ENCODE results near the gene COL5A3. TPM values are rescaled to one million over a fixed set of nuclear protein-coding genes. Genes with fewer than 3 reads are reported as not detected.

Gene COL5A3
- total and polyA plus RNA-seq, 2 experiments from 2014 or later: 1.0 to 1.2 TPM

DNA sequence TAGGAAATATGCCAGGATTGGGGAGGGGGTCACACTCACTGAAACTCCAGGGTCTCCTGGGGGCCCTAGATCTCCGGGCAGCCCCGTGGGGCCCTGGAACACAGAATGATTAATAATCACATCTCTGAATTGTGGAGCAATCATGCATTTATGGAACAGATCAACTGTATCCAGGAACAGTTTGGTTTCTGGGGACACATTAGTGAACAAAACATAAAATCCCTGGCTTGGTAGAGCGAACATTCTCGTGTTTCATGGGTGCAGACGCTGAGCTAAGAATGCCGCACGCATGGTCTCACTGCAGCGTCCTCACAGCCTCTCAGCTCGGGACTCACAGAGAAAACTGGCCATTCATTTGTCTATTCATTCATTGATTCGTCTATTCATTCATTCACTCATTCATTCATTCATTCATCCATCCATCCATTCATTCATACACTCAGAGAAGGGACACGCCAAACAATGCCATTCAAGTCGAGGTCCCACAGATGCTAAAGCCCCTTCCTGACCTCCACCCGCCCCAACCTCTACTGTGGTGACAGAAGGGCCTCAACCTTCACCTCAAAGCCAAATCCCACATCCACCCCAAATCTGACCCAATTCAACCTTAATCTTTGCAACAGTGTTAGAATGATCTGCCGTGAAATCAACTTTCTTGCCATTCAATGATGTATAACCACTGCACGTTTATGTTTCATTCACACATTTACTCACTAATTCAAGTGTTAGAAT, 39.0 kb downstream of the COL5A3 start:
- Mint-ChIP-seq H3K36me3 (ENCODE audit: low read depth) (no peaks in the 10 kb centered on the region; the same call in 2 of the 3 replicates), H3K4me1 (peaks cover 8% of the 10 kb centered on the region)
- no peak for DNase-seq (ENCODE audit: low spot score)

More for the DNA sequence above, 39.0 kb downstream of the COL5A3 start:
- Histone ChIP-seq H3K79me2 (replicated peaks; ENCODE audit: insufficient read depth) (no peaks in the 10 kb centered on the region), H3K4me3 (no peak overlapping the region), H3F3A (replicated peaks; ENCODE audit: low read depth) (no peaks in the 10 kb centered on the region), H3K36me3 (ENCODE audit: insufficient read depth) (no peaks in the 10 kb centered on the region), H4K20me1 (replicated peaks; ENCODE audit: insufficient read depth) (no peaks in the 10 kb centered on the region), H3K4me2 (no peak overlapping the region), H3K4me1 (ENCODE audit: insufficient read depth) (peaks cover 10% of the 10 kb centered on the region; the same call in 1 of the 2 replicates), H3K27ac (ENCODE audit: low read depth) (no peak overlapping the region), H2AFZ (no peak overlapping the region), H3K9me2 (ENCODE audit: insufficient read depth) (no peaks in the 10 kb centered on the region), H3K27me3 (ENCODE audit: insufficient read depth) (peaks cover 6% of the 10 kb centered on the region; the same call in 1 of the 2 replicates)
- ATAC-seq: no peak
- Mint-ChIP-seq H3K27me3 (ENCODE audit: insufficient read depth, low read depth, poor library complexity) (peaks cover 9% of the 10 kb centered on the region), H3K27ac (no peak overlapping the region), H3K9me3 (no peaks in the 10 kb centered on the region; the same call in 1 of the 3 replicates), H3K4me3 (no peak overlapping the region)
- TF ChIP-seq POLR2AphosphoS5 (IDR thresholded peaks at IDR 0.05; ENCODE audit: low read depth) (no peak), JUNB (IDR thresholded peaks at IDR 0.05; ENCODE audit: unreplicated experiment) (no peak), EZH2 (IDR thresholded peaks at IDR 0.05; ENCODE audit: low read depth, unreplicated experiment) (no peak), NANOG (IDR thresholded peaks at IDR 0.05; ENCODE audit: borderline replicate concordance) (no peak), CREB1 (CRISPR knock-in tag; IDR thresholded peaks at IDR 0.05; ENCODE audit: low read depth) (no peak), EZH2phosphoT487 (IDR thresholded peaks at IDR 0.05; ENCODE audit: unreplicated experiment) (no peak)
- TF ChIP-seq, protein P1, sequence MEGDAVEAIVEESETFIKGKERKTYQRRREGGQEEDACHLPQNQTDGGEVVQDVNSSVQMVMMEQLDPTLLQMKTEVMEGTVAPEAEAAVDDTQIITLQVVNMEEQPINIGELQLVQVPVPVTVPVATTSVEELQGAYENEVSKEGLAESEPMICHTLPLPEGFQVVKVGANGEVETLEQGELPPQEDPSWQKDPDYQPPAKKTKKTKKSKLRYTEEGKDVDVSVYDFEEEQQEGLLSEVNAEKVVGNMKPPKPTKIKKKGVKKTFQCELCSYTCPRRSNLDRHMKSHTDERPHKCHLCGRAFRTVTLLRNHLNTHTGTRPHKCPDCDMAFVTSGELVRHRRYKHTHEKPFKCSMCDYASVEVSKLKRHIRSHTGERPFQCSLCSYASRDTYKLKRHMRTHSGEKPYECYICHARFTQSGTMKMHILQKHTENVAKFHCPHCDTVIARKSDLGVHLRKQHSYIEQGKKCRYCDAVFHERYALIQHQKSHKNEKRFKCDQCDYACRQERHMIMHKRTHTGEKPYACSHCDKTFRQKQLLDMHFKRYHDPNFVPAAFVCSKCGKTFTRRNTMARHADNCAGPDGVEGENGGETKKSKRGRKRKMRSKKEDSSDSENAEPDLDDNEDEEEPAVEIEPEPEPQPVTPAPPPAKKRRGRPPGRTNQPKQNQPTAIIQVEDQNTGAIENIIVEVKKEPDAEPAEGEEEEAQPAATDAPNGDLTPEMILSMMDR (conservative IDR thresholded peaks at IDR 0.05; ENCODE audit: low read depth in 2 of 2): no peak
- TF ChIP-seq, protein P2, sequence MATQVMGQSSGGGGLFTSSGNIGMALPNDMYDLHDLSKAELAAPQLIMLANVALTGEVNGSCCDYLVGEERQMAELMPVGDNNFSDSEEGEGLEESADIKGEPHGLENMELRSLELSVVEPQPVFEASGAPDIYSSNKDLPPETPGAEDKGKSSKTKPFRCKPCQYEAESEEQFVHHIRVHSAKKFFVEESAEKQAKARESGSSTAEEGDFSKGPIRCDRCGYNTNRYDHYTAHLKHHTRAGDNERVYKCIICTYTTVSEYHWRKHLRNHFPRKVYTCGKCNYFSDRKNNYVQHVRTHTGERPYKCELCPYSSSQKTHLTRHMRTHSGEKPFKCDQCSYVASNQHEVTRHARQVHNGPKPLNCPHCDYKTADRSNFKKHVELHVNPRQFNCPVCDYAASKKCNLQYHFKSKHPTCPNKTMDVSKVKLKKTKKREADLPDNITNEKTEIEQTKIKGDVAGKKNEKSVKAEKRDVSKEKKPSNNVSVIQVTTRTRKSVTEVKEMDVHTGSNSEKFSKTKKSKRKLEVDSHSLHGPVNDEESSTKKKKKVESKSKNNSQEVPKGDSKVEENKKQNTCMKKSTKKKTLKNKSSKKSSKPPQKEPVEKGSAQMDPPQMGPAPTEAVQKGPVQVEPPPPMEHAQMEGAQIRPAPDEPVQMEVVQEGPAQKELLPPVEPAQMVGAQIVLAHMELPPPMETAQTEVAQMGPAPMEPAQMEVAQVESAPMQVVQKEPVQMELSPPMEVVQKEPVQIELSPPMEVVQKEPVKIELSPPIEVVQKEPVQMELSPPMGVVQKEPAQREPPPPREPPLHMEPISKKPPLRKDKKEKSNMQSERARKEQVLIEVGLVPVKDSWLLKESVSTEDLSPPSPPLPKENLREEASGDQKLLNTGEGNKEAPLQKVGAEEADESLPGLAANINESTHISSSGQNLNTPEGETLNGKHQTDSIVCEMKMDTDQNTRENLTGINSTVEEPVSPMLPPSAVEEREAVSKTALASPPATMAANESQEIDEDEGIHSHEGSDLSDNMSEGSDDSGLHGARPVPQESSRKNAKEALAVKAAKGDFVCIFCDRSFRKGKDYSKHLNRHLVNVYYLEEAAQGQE (IDR thresholded peaks at IDR 0.05; ENCODE audit: unreplicated experiment): no peak
- TF ChIP-seq, protein P3, sequence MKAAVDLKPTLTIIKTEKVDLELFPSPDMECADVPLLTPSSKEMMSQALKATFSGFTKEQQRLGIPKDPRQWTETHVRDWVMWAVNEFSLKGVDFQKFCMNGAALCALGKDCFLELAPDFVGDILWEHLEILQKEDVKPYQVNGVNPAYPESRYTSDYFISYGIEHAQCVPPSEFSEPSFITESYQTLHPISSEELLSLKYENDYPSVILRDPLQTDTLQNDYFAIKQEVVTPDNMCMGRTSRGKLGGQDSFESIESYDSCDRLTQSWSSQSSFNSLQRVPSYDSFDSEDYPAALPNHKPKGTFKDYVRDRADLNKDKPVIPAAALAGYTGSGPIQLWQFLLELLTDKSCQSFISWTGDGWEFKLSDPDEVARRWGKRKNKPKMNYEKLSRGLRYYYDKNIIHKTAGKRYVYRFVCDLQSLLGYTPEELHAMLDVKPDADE (IDR thresholded peaks at IDR 0.05): no peak
- TF ChIP-seq, protein P4, sequence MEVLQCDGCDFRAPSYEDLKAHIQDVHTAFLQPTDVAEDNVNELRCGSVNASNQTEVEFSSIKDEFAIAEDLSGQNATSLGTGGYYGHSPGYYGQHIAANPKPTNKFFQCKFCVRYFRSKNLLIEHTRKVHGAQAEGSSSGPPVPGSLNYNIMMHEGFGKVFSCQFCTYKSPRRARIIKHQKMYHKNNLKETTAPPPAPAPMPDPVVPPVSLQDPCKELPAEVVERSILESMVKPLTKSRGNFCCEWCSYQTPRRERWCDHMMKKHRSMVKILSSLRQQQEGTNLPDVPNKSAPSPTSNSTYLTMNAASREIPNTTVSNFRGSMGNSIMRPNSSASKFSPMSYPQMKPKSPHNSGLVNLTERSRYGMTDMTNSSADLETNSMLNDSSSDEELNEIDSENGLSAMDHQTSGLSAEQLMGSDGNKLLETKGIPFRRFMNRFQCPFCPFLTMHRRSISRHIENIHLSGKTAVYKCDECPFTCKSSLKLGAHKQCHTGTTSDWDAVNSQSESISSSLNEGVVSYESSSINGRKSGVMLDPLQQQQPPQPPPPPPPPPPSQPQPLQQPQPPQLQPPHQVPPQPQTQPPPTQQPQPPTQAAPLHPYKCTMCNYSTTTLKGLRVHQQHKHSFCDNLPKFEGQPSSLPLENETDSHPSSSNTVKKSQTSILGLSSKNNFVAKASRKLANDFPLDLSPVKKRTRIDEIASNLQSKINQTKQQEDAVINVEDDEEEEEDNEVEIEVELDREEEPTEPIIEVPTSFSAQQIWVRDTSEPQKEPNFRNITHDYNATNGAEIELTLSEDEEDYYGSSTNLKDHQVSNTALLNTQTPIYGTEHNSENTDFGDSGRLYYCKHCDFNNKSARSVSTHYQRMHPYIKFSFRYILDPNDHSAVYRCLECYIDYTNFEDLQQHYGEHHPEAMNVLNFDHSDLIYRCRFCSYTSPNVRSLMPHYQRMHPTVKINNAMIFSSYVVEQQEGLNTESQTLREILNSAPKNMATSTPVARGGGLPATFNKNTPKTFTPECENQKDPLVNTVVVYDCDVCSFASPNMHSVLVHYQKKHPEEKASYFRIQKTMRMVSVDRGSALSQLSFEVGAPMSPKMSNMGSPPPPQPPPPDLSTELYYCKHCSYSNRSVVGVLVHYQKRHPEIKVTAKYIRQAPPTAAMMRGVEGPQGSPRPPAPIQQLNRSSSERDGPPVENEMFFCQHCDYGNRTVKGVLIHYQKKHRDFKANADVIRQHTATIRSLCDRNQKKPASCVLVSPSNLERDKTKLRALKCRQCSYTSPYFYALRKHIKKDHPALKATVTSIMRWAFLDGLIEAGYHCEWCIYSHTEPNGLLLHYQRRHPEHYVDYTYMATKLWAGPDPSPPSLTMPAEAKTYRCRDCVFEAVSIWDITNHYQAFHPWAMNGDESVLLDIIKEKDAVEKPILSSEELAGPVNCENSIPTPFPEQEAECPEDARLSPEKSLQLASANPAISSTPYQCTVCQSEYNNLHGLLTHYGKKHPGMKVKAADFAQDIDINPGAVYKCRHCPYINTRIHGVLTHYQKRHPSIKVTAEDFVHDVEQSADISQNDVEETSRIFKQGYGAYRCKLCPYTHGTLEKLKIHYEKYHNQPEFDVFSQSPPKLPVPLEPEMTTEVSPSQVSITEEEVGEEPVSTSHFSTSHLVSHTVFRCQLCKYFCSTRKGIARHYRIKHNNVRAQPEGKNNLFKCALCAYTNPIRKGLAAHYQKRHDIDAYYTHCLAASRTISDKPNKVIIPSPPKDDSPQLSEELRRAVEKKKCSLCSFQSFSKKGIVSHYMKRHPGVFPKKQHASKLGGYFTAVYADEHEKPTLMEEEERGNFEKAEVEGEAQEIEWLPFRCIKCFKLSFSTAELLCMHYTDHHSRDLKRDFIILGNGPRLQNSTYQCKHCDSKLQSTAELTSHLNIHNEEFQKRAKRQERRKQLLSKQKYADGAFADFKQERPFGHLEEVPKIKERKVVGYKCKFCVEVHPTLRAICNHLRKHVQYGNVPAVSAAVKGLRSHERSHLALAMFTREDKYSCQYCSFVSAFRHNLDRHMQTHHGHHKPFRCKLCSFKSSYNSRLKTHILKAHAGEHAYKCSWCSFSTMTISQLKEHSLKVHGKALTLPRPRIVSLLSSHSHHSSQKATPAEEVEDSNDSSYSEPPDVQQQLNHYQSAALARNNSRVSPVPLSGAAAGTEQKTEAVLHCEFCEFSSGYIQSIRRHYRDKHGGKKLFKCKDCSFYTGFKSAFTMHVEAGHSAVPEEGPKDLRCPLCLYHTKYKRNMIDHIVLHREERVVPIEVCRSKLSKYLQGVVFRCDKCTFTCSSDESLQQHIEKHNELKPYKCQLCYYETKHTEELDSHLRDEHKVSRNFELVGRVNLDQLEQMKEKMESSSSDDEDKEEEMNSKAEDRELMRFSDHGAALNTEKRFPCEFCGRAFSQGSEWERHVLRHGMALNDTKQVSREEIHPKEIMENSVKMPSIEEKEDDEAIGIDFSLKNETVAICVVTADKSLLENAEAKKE (CRISPR knock-in tag; IDR thresholded peaks at IDR 0.05): no peak
